ENCODE results near the gene CDCA3. TPM values are rescaled to one million over a fixed set of nuclear protein-coding genes. Genes with fewer than 3 reads are reported as not detected.
"Not testable (repeated sequence)": the region's sequence is repeated elsewhere in the genome, so short reads cannot be mapped to it uniquely, and the experiment has no call there.

The CDCA3 gene
- total RNA-seq, result 0.58 TPM

GRCh38 chr12:6851153-6851920 lies at the start of gene CDCA3:
Gene CDCA3 (minus strand): TSS chr12:6851286. CDS start chr12:6850952, 334 bp downstream.
- peak; percentile 74 for ATAC-seq

GRCh38 chr12:6899837-6900519 lies 48.9 kb upstream of the CDCA3 start:
- ATAC-seq (peak; percentile 5), DNase-seq (ENCODE audit: low spot score) (no peak)

More at GRCh38 chr12:6851153-6851920, at the start of gene CDCA3:
- peak; percentile 97 for DNase-seq (ENCODE audit: low spot score)

- DNase-seq (ENCODE audit: low spot score) (no peak), ATAC-seq (no peak)
These were observed 48.3 kb upstream of the CDCA3 start for GRCh38 chr12:6899427-6899826.

- DNase-seq (ENCODE audit: low spot score), result no peak
- ATAC-seq, result no peak
These were observed 45.9 kb upstream of the CDCA3 start for GRCh38 chr12:6896846-6897435.

GRCh38 chr12:6894321-6894720 lies 43.2 kb upstream of the CDCA3 start:
- ATAC-seq, result no peak
- DNase-seq (ENCODE audit: low spot score), result no peak

GRCh38 chr12:6892683-6893082 lies 41.6 kb upstream of the CDCA3 start:
- DNase-seq (ENCODE audit: low spot score); ATAC-seq: not testable (repeated sequence)

GRCh38 chr12:6891646-6892001 lies 40.5 kb upstream of the CDCA3 start:
- peak; percentile 2 for ATAC-seq
- no peak for DNase-seq (ENCODE audit: low spot score)

- ATAC-seq, result peak; percentile 97
These were observed 39.9 kb upstream of the CDCA3 start for GRCh38 chr12:6890789-6891645.

GRCh38 chr12:6889775-6890573 lies 38.9 kb upstream of the CDCA3 start:
- not testable (repeated sequence) for ATAC-seq; DNase-seq (ENCODE audit: low spot score)

More at GRCh38 chr12:6890789-6891645, 39.9 kb upstream of the CDCA3 start:
- DNase-seq (ENCODE audit: low spot score), result peak; percentile 99

GRCh38 chr12:6888794-6889193 lies 37.7 kb upstream of the CDCA3 start:
- DNase-seq (ENCODE audit: low spot score); ATAC-seq: not testable (repeated sequence)

- no peak for ATAC-seq
- no peak for DNase-seq (ENCODE audit: low spot score)
These were observed 37.3 kb upstream of the CDCA3 start for GRCh38 chr12:6888360-6888759.

- no peak for DNase-seq (ENCODE audit: low spot score)
These were observed 36.4 kb upstream of the CDCA3 start for GRCh38 chr12:6887460-6887859.

GRCh38 chr12:6886206-6886999 lies 35.3 kb upstream of the CDCA3 start:
- ATAC-seq, result not testable (repeated sequence)

More at GRCh38 chr12:6887460-6887859, 36.4 kb upstream of the CDCA3 start:
- ATAC-seq, result no peak

GRCh38 chr12:6884539-6884938 lies 33.5 kb upstream of the CDCA3 start:
- ATAC-seq, result no peak

More at GRCh38 chr12:6886206-6886999, 35.3 kb upstream of the CDCA3 start:
- DNase-seq (ENCODE audit: low spot score), result not testable (repeated sequence)

GRCh38 chr12:6883683-6884082 lies 32.6 kb upstream of the CDCA3 start:
- no peak for DNase-seq (ENCODE audit: low spot score)
- no peak for ATAC-seq

More at GRCh38 chr12:6884539-6884938, 33.5 kb upstream of the CDCA3 start:
- no peak for DNase-seq (ENCODE audit: low spot score)

GRCh38 chr12:6883252-6883651 lies 32.2 kb upstream of the CDCA3 start:
- ATAC-seq (no peak), DNase-seq (ENCODE audit: low spot score) (no peak)

- DNase-seq (ENCODE audit: low spot score); ATAC-seq: not testable (repeated sequence)
These were observed 28.7 kb upstream of the CDCA3 start for GRCh38 chr12:6879824-6880223.

- ATAC-seq, result not testable (repeated sequence)
These were observed 22.9 kb upstream of the CDCA3 start for GRCh38 chr12:6874015-6874368.

More at GRCh38 chr12:6874015-6874368, 22.9 kb upstream of the CDCA3 start:
- DNase-seq (ENCODE audit: low spot score), result not testable (repeated sequence)

All from left lobe of liver (tissue), 2 donors.